Transverse colon (tissue), 4 donors: ENCODE data around the gene SLC49A3. TPM values are rescaled to one million over a fixed set of nuclear protein-coding genes. Genes with fewer than 3 reads are reported as not detected.
A peak's percentile ranks its signal among the peaks of the same experiment; 100 is the strongest.
"Not testable (repeated sequence)": the region's sequence is repeated elsewhere in the genome, so short reads cannot be mapped to it uniquely, and the experiment has no call there.

ENCODE experiments used
- DNase-seq: peaks from one replicate; pipeline ENCODE4 v3.0.0-alpha.2; 2019
- H3K27ac ChIP-seq, 4 donors: fragments of 200-600 bp; sonication (generic); 2 replicates each; pipeline ENCODE4 v1.5.1; 2016 to 2018; ENCODE audit warnings: inconsistent platforms in 4 of 4
- H3K27me3 ChIP-seq: fragments of 200-600 bp; sonication (generic); 2 replicates; pipeline ENCODE4 v1.5.1; 2017; ENCODE audit warnings: inconsistent platforms
- H3K36me3 ChIP-seq, 4 donors: fragments of 200-600 bp; sonication (generic); 2 replicates each; pipeline ENCODE4 v1.5.1; 2017 to 2019; ENCODE audit warnings: inconsistent platforms in 4 of 4
- H3K4me1 ChIP-seq, 4 donors: fragments of 200-600 bp; sonication (generic); 2 replicates each; pipeline ENCODE4 v1.5.1; 2017 to 2020; ENCODE audit warnings: inconsistent platforms in 4 of 4
- H3K4me3 ChIP-seq, 4 donors: fragments of 200-600 bp; sonication (generic); 1 replicate in 1 of 4; 2 replicates in 3 of 4; pipeline versions ENCODE4 v1.5.1 to v1.6.1; 2017 to 2019; ENCODE audit warnings: inconsistent platforms in 4 of 4
- H3K9me3 ChIP-seq, 2 donors: fragments of 200-600 bp; sonication (generic); 2 replicates each; pipeline ENCODE4 v1.5.1; 2017 to 2019; ENCODE audit warnings: inconsistent platforms in 2 of 2
- CTCF ChIP-seq, 5 experiments: fragments of 200-600 bp in 3 of 5; fragments of 450-650 bp in 2 of 5; sonication (generic) in 3 of 5; IDR thresholded peaks; 1 replicate in 2 of 5; 2 replicates in 3 of 5; pipeline ENCODE4 v1.5.1; 2016 to 2017; ENCODE audit warnings: antibody characterized with exemption in 5 of 5, inconsistent platforms in 3 of 5, mild to moderate bottlenecking in 2 of 5, moderate library complexity in 1 of 5
- EP300 ChIP-seq: sonication (generic); formaldehyde crosslinking; IDR thresholded peaks from one replicate; pipeline ENCODE4 v1.6.1; 2017; ENCODE audit warnings: antibody characterized with exemption, low read depth
- POLR2A ChIP-seq: fragments of 450-650 bp; IDR thresholded peaks from one replicate; pipeline ENCODE4 v1.6.1; 2016; ENCODE audit warnings: antibody characterized with exemption, mild to moderate bottlenecking, moderate library complexity
- POLR2AphosphoS5 ChIP-seq, 3 donors: sonication (generic); formaldehyde crosslinking; IDR thresholded peaks; one replicate each; pipeline ENCODE4 v1.6.1; 2016; ENCODE audit warnings: antibody characterized with exemption in 3 of 3
- WGBS, 2 donors: methylation state at CpG; one replicate each; pipeline ENCODE4 v1.1.5; 2018; ENCODE audit warnings: low coverage in 1 of 2; 5-methylcytosine and 5-hydroxymethylcytosine counted together
- in situ Hi-C, 4 donors: fragments of 200-750 bp; cut with MboI; loops; one replicate each; pipeline versions ENCODE4 v1.15.0 to v1.15.1; 2017; ENCODE audit warnings: low sequenced_read_pairs in 3 of 4, low pct_ligation_motif_present in 1 of 4, low pct_unique_long_range_greater_than_20kb in 1 of 4
- intact Hi-C: fragments of 100-400 bp; cut with DNase I; formaldehyde crosslinking; loops from one replicate; pipeline ENCODE4 v1.15.1; 2023; ENCODE audit warnings: low total_unique reads
- total RNA-seq, 4 donors: library from RNA; depleted of rRNA; stranded (reverse); fragments of >200 nt; gene quantifications; one replicate each; pipeline ENCODE4 v1.1.0, GENCODE V29; 2016

The SLC49A3 gene
- total RNA-seq, 4 donors from 2014 or later: 1.2 to 17.6 (median 9.2) TPM

- Histone ChIP-seq H3K27me3 (no peaks in the 10 kb centered on the region), H3K27ac (no peak overlapping the region), H3K9me3 (no peaks in the 10 kb centered on the region), H3K4me1 (peaks cover 13 to 39% (median 23%) of the 10 kb centered on the region in 4 donors), H3K36me3 (no peaks in the 10 kb centered on the region), H3K4me3 (no peak overlapping the region)
- TF ChIP-seq POLR2AphosphoS5 (IDR thresholded peaks at IDR 0.05) (no peak), CTCF (IDR thresholded peaks at IDR 0.05) (no peak), EP300 (no peak), POLR2A (no peak)
- WGBS, 2 donors: 71% methylated on average over 7 of the region's 11 CpGs; no CpG with 5 or more reads in 1 of the 2 donors
- DNase-seq: no peak
- in situ Hi-C loops (no loop called here), intact Hi-C loops (no loop called here)
Measured at GRCh38 chr4:707929-708630, 19.1 kb upstream of the SLC49A3 start.

- Histone ChIP-seq H3K9me3 (no peaks in the 10 kb centered on the region), H3K4me1 (peaks cover 10 to 30% (median 23%) of the 10 kb centered on the region in 4 donors), H3K36me3 (no peaks in the 10 kb centered on the region), H3K27ac (peak overlapping the region in 1 of 4 donors; percentile 94), H3K27me3 (no peaks in the 10 kb centered on the region), H3K4me3 (peak overlapping the region; percentile 19 to 98 (median 96))
- in situ Hi-C loops: no loop called here
- WGBS, 2 donors: 45% methylated on average over 16 of the region's 21 CpGs; no CpG with 5 or more reads in 1 of the 2 donors
- no peak for TF ChIP-seq POLR2AphosphoS5 (IDR thresholded peaks at IDR 0.05)
- TF ChIP-seq CTCF (IDR thresholded peaks at IDR 0.05): no peak
- no peak for TF ChIP-seq EP300
- no peak for TF ChIP-seq POLR2A
- DNase-seq: no peak
- intact Hi-C loops: no loop called here
Measured at GRCh38 chr4:706834-707598, 18.1 kb upstream of the SLC49A3 start.

GRCh38 chr4:706083-706633 lies 17.2 kb upstream of the SLC49A3 start:
- Histone ChIP-seq H3K4me3 (peak overlapping the region; percentile 93 to 98 (median 96)), H3K27ac (peak overlapping the region; percentile 83 to 94 (median 88)), H3K4me1 (peaks cover 10 to 27% (median 23%) of the 10 kb centered on the region in 4 donors)
- H3K27me3 ChIP-seq, H3K36me3 ChIP-seq, H3K9me3 ChIP-seq, intact Hi-C loops, DNase-seq, in situ Hi-C loops: not testable (repeated sequence)
- 2% methylated on average over 14 of the region's 21 CpGs; no CpG with 5 or more reads in 1 of the 2 donors for WGBS, 2 donors

GRCh38 chr4:705278-706082 lies 16.5 kb upstream of the SLC49A3 start, which contains the start of gene PCGF3:
PCGF3 (plus strand) TSS chr4:705832; CDS start chr4:733681, 27,849 bp downstream.
- Histone ChIP-seq H3K4me1 (peaks cover 10 to 27% (median 23%) of the 10 kb centered on the region in 4 donors), H3K9me3 (no peaks in the 10 kb centered on the region), H3K4me3 (peak within 1 kb of the TSS; percentile 93 to 98 (median 96)), H3K27ac (peak within 1 kb of the TSS; percentile 83 to 94 (median 88)), H3K27me3 (no peaks in the 10 kb centered on the region), H3K36me3 (no peaks in the 10 kb centered on the region)
- DNase-seq: peak; percentile 99
- in situ Hi-C loops (no loop called here), intact Hi-C loops (no loop called here)
- WGBS, 2 donors: 3 to 40% methylated on average over 1 to 57 of the region's 82 CpGs
- TF ChIP-seq CTCF (IDR thresholded peaks at IDR 0.05) (no peak), POLR2AphosphoS5 (IDR thresholded peaks at IDR 0.05) (peak; percentile 43 to 80 (median 77)), POLR2A (peak; percentile 49)
